ENCODE data around the gene DMAC2. TPM values are rescaled to one million over a fixed set of nuclear protein-coding genes. Genes with fewer than 3 reads are reported as not detected.

DMAC2 gene
- total RNA-seq, 4 donors from 2014 or later = 41.3 to 62.0 (median 48.3) TPM

DNA sequence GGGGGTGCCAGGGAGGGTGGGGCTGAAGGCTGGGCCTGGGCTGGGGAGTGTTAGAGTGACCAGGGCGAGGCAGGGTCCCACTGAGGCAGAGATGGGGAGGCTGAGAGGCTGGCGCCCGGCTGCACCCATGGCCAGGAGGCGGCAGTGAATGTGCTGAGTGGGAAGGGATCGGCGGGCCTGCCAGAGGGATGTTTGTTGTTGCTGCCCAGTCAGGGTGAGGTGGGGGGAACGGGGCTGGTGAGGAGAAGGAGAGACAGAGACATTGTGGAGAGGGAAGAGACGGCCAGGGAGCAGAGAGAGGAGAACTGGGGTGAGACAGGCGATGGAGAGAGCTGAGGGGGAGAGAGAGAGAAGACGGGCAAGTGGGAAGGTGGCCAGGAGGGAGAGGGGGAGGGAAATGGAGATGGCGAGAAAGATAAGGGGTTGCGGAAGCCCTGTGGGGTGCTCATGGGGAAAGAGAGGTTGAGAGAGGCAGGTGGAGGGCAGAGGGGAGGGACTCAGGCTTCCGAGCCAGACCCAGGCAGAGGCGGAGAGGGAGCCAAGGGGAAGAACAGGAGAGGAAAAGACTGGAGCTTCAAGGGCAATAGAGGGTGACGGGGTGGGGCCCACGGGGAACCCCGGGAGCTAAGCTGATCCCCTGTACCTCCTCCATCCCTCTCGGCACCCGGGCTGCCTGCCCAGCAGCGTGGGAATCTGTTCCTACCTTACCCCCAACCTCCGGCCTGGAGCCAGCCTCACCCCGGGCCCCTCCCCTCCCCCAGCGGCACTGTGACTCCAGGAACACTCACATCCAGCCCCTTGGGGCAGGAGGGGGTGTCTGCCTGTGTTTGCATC is 11.8 kb downstream of the DMAC2 start:
- Histone ChIP-seq H3K36me3 (peaks cover 0 to 41% (median 2%) of the 10 kb centered on the region in 3 donors), H3K27ac (peak overlapping the region; percentile 68 to 98 (median 88)), H3K4me1 (peaks cover 0 to 49% (median 4%) of the 10 kb centered on the region in 4 donors), H3K4me3 (peak overlapping the region; percentile 16 to 67 (median 56)), H3K9me3 (no peaks in the 10 kb centered on the region), H3K27me3 (no peaks in the 10 kb centered on the region)
- TF ChIP-seq, protein P1, sequence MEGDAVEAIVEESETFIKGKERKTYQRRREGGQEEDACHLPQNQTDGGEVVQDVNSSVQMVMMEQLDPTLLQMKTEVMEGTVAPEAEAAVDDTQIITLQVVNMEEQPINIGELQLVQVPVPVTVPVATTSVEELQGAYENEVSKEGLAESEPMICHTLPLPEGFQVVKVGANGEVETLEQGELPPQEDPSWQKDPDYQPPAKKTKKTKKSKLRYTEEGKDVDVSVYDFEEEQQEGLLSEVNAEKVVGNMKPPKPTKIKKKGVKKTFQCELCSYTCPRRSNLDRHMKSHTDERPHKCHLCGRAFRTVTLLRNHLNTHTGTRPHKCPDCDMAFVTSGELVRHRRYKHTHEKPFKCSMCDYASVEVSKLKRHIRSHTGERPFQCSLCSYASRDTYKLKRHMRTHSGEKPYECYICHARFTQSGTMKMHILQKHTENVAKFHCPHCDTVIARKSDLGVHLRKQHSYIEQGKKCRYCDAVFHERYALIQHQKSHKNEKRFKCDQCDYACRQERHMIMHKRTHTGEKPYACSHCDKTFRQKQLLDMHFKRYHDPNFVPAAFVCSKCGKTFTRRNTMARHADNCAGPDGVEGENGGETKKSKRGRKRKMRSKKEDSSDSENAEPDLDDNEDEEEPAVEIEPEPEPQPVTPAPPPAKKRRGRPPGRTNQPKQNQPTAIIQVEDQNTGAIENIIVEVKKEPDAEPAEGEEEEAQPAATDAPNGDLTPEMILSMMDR (IDR thresholded peaks at IDR 0.05) = peak in 1 of 6 experiments; percentile 7
- no peak for TF ChIP-seq POLR2A (IDR thresholded peaks at IDR 0.05)
- DNase-seq = peak; percentile 20 to 73 (median 73)

DNA sequence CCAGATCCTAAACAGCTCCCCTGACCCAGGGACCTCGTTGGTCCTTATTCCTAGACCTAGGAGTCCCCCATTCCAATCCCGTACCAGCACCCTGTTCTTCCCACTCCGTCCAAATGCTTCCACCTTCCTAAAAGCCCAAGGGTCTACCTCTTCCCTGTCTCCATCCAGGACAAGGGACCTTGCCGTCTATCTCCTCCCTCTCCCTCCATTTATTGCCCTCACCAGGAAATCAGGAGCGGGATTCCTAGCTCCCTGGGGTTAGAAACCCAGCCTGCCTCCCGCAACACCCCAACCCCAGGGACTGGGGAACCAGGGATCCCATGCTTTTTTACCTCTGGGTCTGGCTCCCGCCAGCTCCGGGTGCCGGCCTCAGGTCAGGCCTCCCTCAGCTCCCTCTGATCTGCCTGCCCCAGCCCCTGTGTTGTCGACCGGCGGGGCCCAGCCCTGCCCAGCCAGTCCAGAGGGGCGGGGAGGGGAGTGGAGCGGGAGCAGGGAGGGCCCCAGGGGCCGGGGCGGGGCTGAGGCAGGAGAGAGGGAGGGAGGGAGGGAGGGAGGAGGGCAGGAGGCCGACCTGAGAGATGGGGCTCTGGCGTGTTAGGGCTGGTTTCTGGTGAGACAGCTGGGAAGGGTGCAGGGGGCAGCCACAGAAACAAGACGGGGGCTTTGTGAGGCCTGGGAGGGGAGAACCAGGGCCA is 12.6 kb downstream of the DMAC2 start, which contains the start of gene B3GNT8:
TSS of gene B3GNT8 (minus strand) at position 423 of the 695 bp plus-strand sequence. CDS start 596 bp downstream, outside the sequence.
- Histone ChIP-seq H3K4me3 (peak within 1 kb of the TSS; percentile 16 to 67 (median 56)), H3K36me3 (peaks cover 0 to 44% (median 2%) of the 10 kb centered on the region in 3 donors), H3K27me3 (no peaks in the 10 kb centered on the region), H3K27ac (peak within 1 kb of the TSS; percentile 68 to 98 (median 88)), H3K9me3 (no peaks in the 10 kb centered on the region), H3K4me1 (peaks cover 0 to 57% (median 4%) of the 10 kb centered on the region in 4 donors)
- TF ChIP-seq, protein P1 (IDR thresholded peaks at IDR 0.05) = no peak
- peak; percentile 97 to 98 for TF ChIP-seq POLR2A (IDR thresholded peaks at IDR 0.05)
- peak; percentile 31 to 95 (median 93) for DNase-seq

DNA sequence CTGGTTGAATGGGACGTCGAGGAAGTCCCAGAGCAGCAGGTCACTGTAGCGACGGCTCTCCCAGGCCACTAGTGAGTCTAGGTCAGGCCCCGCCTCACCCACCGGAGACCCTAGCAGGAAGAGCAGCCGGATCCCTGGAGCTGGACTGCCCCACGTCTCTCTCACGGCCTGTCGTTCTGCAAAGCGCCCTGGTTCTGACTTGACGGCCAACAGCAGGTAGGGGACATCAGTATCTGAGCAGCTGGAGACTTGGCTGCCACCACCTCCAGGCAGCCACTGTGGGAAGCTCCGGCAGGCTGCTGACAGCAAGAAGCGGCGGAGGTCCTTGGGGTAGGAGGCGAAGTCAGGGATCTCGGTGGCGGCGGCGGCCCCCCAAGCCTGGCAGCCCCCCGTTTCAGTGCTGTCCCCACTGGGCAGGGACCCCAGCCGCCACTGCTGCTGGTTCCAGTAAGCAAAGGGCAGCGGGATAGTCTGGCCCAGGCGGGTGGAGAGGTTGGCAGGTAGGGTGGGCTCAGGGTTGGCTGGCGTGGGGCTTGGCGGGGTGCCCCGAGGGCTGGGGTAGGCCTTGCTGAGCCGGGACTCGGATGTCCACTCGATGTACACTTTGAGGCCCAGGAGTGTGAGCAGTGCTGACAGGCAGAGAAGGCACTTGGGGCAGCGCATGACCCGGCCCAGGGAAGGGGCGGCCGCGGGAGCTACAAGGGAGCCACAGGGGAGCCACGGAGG is 13.4 kb downstream of the DMAC2 start:
- Histone ChIP-seq H3K27ac (peak overlapping the region; percentile 68 to 98 (median 88)), H3K9me3 (no peaks in the 10 kb centered on the region), H3K4me1 (peaks cover 0 to 65% (median 4%) of the 10 kb centered on the region in 4 donors), H3K27me3 (no peaks in the 10 kb centered on the region), H3K36me3 (peaks cover 0 to 40% (median 2%) of the 10 kb centered on the region in 3 donors), H3K4me3 (peak overlapping the region in 3 of 4 donors; percentile 46 to 67 (median 66))
- DNase-seq = peak in 1 of 3 donors; percentile 68
- TF ChIP-seq, protein P1 (IDR thresholded peaks at IDR 0.05) = no peak
- no peak for TF ChIP-seq POLR2A (IDR thresholded peaks at IDR 0.05)

DNA sequence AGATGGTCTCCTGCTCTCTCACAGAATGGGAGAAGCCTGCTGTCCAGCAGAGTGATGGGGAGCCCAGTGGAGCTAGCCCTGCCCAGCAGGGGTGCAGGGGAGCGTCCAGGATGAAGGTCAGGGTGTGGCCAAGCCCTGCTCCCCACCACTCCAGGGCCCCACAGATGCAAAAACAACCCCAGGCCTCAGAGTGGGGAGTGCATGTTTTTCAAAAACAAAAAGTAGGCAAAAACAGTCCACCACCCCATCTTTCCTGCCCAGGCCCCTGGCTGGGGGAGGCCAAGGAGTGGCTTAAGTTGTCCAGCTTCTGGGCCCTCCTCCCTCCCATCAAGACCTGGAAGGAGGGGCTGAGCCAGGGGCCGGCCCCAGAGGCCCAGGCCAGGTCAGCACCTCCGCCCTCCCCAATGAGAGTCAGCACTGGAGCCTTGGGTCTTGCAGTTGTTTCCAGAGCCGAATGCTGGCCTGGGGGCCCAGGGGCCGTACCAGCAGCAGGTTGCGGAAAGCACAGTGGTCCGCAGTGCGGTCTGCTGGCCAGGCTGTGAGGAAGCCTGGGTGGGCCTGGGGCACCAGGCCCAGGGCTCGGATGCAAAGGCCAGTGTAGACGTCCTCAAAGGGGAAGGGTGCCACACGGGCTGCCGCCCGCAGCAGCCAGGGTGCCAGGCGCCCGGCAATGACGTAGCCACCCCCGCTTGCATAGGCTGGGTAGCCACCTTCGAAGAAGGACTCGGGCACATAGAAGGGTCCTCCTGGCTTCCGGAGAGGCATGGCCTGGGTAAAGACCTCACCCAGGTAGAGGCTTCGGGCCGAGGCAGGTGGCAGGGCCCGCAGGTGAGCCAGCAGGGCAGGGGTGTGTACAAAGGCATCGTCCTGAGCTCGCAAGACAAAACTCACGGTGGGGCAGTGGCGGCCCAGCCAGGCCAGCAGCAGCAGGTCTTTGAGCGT is 14.3 kb downstream of the DMAC2 start:
- H3K27ac ChIP-seq = peak overlapping the region in 3 of 4 donors; percentile 85 to 98 (median 90)
- H3K36me3 ChIP-seq = peaks cover 0 to 44% (median 2%) of the 10 kb centered on the region in 3 donors
- no peak for TF ChIP-seq POLR2A (IDR thresholded peaks at IDR 0.05)
- TF ChIP-seq, protein P1 (IDR thresholded peaks at IDR 0.05) = no peak
- H3K27me3 ChIP-seq = no peaks in the 10 kb centered on the region
- H3K4me1 ChIP-seq = peaks cover 0 to 74% (median 5%) of the 10 kb centered on the region in 4 donors
- H3K4me3 ChIP-seq = peak overlapping the region in 3 of 4 donors; percentile 46 to 67 (median 66)
- no peaks in the 10 kb centered on the region for H3K9me3 ChIP-seq
- peak in 1 of 3 donors; percentile 67 for DNase-seq
